B cell (primary cell): ENCODE data around the gene MTF1. TPM values are rescaled to one million over a fixed set of nuclear protein-coding genes. Genes with fewer than 3 reads are reported as not detected.

Experiments used
- ATAC-seq: fragments of 200-7000 bp; cut with Tn5 transposase; one replicate; pipeline ENCODE4 v1.10.0; 2021; ENCODE audit warnings: low read depth, mild to moderate bottlenecking, moderate number of reproducible peaks, moderate library complexity
- CTCF ChIA-PET: fragments of 350-600 bp; sonication (Branson Sonifier 250); formaldehyde crosslinking; loops from one replicate; lab custom pipeline; 2021; ENCODE audit warnings: antibody characterized with exemption, inconsistent platforms; lab: Charles Lee
- POLR2A ChIA-PET: fragments of 350-600 bp; sonication (Branson Sonifier 250); formaldehyde crosslinking; loops from one replicate; lab custom pipeline; 2021; ENCODE audit warnings: antibody characterized with exemption; lab: Charles Lee
- DNase-seq: peaks from one replicate; pipeline ENCODE4 v3.0.0; 2013
- H2AFZ ChIP-seq: 2 replicates; pipeline ENCODE4 v1.6.1; 2012; ENCODE audit warnings: mild to moderate bottlenecking, low read depth, low read length; ENCODE audit not compliant: insufficient read depth, poor library complexity, severe bottlenecking
- H3K27ac ChIP-seq, 2 donors: 1 replicate in 1 of 2; 2 replicates in 1 of 2; pipeline ENCODE4 v1.5.1; 2012 to 2013; ENCODE audit warnings: low read length in 2 of 2, mild to moderate bottlenecking in 2 of 2, moderate library complexity in 1 of 2
- H3K27me3 ChIP-seq, 4 experiments: fragments of 200-600 bp in 1 of 4; sonication (generic) in 1 of 4; replicated peaks in 1 of 4; 1 replicate in 2 of 4; 2 replicates in 2 of 4; pipeline versions ENCODE4 v1.6.1 to v1.7.0; 2013 to 2016; ENCODE audit warnings: low read length in 3 of 4, mild to moderate bottlenecking in 2 of 4, mixed read lengths in 1 of 4, moderate library complexity in 1 of 4; ENCODE audit not compliant: insufficient read depth in 4 of 4, control insufficient read depth in 3 of 4; ENCODE audit errors: control extremely low read depth in 1 of 4
- H3K36me3 ChIP-seq, 2 experiments: replicated peaks in 1 of 2; 1 replicate in 1 of 2; 2 replicates in 1 of 2; pipeline versions ENCODE4 v1.6.1 to v1.7.1; 2013; ENCODE audit warnings: low read length in 1 of 2; ENCODE audit not compliant: insufficient read depth in 2 of 2, control insufficient read depth in 1 of 2; ENCODE audit errors: control extremely low read depth in 1 of 2, extremely low read depth in 1 of 2
- H3K4me1 ChIP-seq, 2 donors: fragments of 200-600 bp in 1 of 2; sonication (generic) in 1 of 2; 1 replicate in 1 of 2; 2 replicates in 1 of 2; pipeline versions ENCODE4 v1.5.1 to v1.6.1; 2013 to 2017; ENCODE audit warnings: low read length in 2 of 2; ENCODE audit not compliant: control insufficient read depth in 2 of 2, insufficient read depth in 2 of 2
- H3K4me2 ChIP-seq: replicated peaks from 2 replicates; pipeline ENCODE3; 2012; ENCODE audit warnings: mild to moderate bottlenecking, low read depth, low read length; ENCODE audit not compliant: poor library complexity, severe bottlenecking
- H3K4me3 ChIP-seq, 5 experiments: fragments of 200-600 bp in 1 of 5; sonication (generic) in 1 of 5; 1 replicate in 3 of 5; 2 replicates in 2 of 5; pipeline versions ENCODE4 v1.5.1 to v1.7.0; 2011 to 2016; ENCODE audit warnings: low read length in 4 of 5, mild to moderate bottlenecking in 4 of 5, low read depth in 2 of 5, control low read depth in 1 of 5, moderate library complexity in 1 of 5; ENCODE audit not compliant: insufficient read depth in 1 of 5; ENCODE audit errors: control extremely low read depth in 1 of 5, extremely low read depth in 1 of 5
- H3K79me2 ChIP-seq: fragments of 200-600 bp; sonication (generic); one replicate; pipeline ENCODE4 v1.6.0; 2016; ENCODE audit warnings: low read length; ENCODE audit not compliant: control insufficient read depth, insufficient read depth
- H3K9ac ChIP-seq: fragments of 200-600 bp; sonication (generic); 2 replicates; pipeline ENCODE4 v1.6.1; 2017; ENCODE audit warnings: mild to moderate bottlenecking, low read length, moderate library complexity
- H3K9me3 ChIP-seq, 3 donors: one replicate each; pipeline versions ENCODE4 v1.6.1 to v1.7.1; 2013; ENCODE audit warnings: low read length in 2 of 3; ENCODE audit not compliant: control insufficient read depth in 2 of 3, insufficient read depth in 1 of 3; ENCODE audit errors: control extremely low read depth in 1 of 3
- H4K20me1 ChIP-seq: 2 replicates; pipeline ENCODE4 v1.6.0; 2012; ENCODE audit warnings: mild to moderate bottlenecking, low read length; ENCODE audit not compliant: insufficient read depth, control insufficient read depth, poor library complexity, severe bottlenecking
- H3K27ac Mint-ChIP-seq: one replicate; pipeline ENCODE4 v1.8.0; 2021; ENCODE audit warnings: mixed read lengths
- H3K27me3 Mint-ChIP-seq: one replicate; pipeline ENCODE4 v1.8.0; 2021; ENCODE audit warnings: mixed read lengths
- H3K4me1 Mint-ChIP-seq: one replicate; pipeline ENCODE4 v1.8.0; 2021; ENCODE audit warnings: mixed read lengths
- H3K4me3 Mint-ChIP-seq: one replicate; pipeline ENCODE4 v1.8.0; 2021; ENCODE audit warnings: mixed read lengths
- H3K9me3 Mint-ChIP-seq: one replicate; pipeline ENCODE4 v1.8.0; 2022; ENCODE audit warnings: mixed read lengths; ENCODE audit not compliant: insufficient read depth
- CTCF ChIP-seq: fragments of 200-600 bp; IDR thresholded peaks from one replicate; pipeline ENCODE4 v1.8.0; 2022; ENCODE audit warnings: antibody characterized with exemption, mild to moderate bottlenecking
- EZH2 ChIP-seq: IDR thresholded peaks from 2 replicates; pipeline ENCODE4 v1.6.1; 2012; ENCODE audit warnings: borderline replicate concordance, low read depth, mild to moderate bottlenecking, moderate library complexity, low read length; ENCODE audit not compliant: insufficient read depth, poor library complexity, severe bottlenecking
- WGBS: methylation state at CpG from one replicate; pipeline ENCODE4 v1.1.5; 2013; ENCODE audit warnings: missing lambda C conversion rate; ENCODE audit not compliant: insufficient coverage; 5-methylcytosine and 5-hydroxymethylcytosine counted together
- intact Hi-C: fragments of 100-400 bp; cut with micrococcal nuclease; formaldehyde crosslinking; loops from one replicate; pipeline ENCODE4 v1.10.0; 2022
- polyA plus RNA-seq: library from polyadenylated mRNA; depleted of rRNA; stranded (reverse); fragments of >200 nt; gene quantifications from 2 replicates; pipeline ENCODE4 v1.2.3, GENCODE V29; 2012
- total RNA-seq, 2 donors: library from RNA; stranded (reverse); fragments of 120-200 nt in 1 of 2; gene quantifications; 1 replicate in 1 of 2; 2 replicates in 1 of 2; pipeline versions ENCODE4 v1.2.3 to v1.2.4, GENCODE V29; 2013 to 2022

Gene MTF1
- total and polyA plus RNA-seq, 2 donors (not counting 1 experiment from before 2014, with no cell fraction given), result 6.2 to 36.7 TPM

GRCh38 chr1:37890378-37891014 lies 31.1 kb upstream of the MTF1 start:
- peak overlapping the region in 1 of 2 donors; percentile 43 for H3K27ac ChIP-seq
- peak; percentile 69 for DNase-seq
- Mint-ChIP-seq H3K27ac (peak overlapping the region; percentile 23), H3K27me3 (no peaks in the 10 kb centered on the region), H3K4me1 (peaks cover 2% of the 10 kb centered on the region), H3K4me3 (no peak overlapping the region), H3K9me3 (no peaks in the 10 kb centered on the region)
- no peaks in the 10 kb centered on the region for H3K4me1 ChIP-seq
- CTCF ChIA-PET, result interaction anchor here (0.7 to 10.0 kb wide), 10 partner anchors 10 to 945 kb away, joined by 3 to 76 read pairs (median 5); partner anchors contain the start of gene INPP5B
- no peak overlapping the region for H3K4me2 ChIP-seq
- H3K9ac ChIP-seq, result no peak overlapping the region
- H3K79me2 ChIP-seq, result peaks cover 11% of the 10 kb centered on the region
- no CpG with 5 or more reads among the region's 4 CpGs for WGBS
- TF ChIP-seq CTCF (peak; percentile 81), EZH2 (no peak)
- no peak overlapping the region for H3K4me3 ChIP-seq
- ATAC-seq, result peak; percentile 61
- no peaks in the 10 kb centered on the region for H3K27me3 ChIP-seq
- peaks cover 0 to 6% (median 0%) of the 10 kb centered on the region in 3 donors for H3K9me3 ChIP-seq
- H2AFZ ChIP-seq, result peak overlapping the region; percentile 6
- POLR2A ChIA-PET, result no interaction called here
- H4K20me1 ChIP-seq, result no peaks in the 10 kb centered on the region
- intact Hi-C loops, result loop anchor here (1.0 to 5.0 kb wide), 4 partner anchors 46 to 947 kb away; partner anchors contain the start of gene SF3A3
- H3K36me3 ChIP-seq, result peaks cover 7 to 45% of the 10 kb centered on the region in 2 experiments

GRCh38 chr1:37888022-37888700 lies 28.8 kb upstream of the MTF1 start:
- TF ChIP-seq EZH2 (no peak), CTCF (no peak)
- H3K27ac Mint-ChIP-seq, result no peak overlapping the region
- Histone ChIP-seq H3K27me3 (no peaks in the 10 kb centered on the region), H4K20me1 (no peaks in the 10 kb centered on the region), H3K4me3 (no peak overlapping the region), H3K4me1 (no peaks in the 10 kb centered on the region), H2AFZ (no peak overlapping the region), H3K79me2 (peaks cover 5% of the 10 kb centered on the region), H3K9ac (no peak overlapping the region), H3K4me2 (no peak overlapping the region), H3K9me3 (peaks cover 0 to 5% (median 0%) of the 10 kb centered on the region in 3 donors), H3K36me3 (peaks cover 7 to 54% of the 10 kb centered on the region in 2 experiments), H3K27ac (no peak overlapping the region)
- no peak for DNase-seq
- H3K27me3 Mint-ChIP-seq, result no peaks in the 10 kb centered on the region
- H3K9me3 Mint-ChIP-seq, result no peaks in the 10 kb centered on the region
- WGBS, result 100% methylated on average over 2 of the region's 6 CpGs
- no peak for ATAC-seq
- no peak overlapping the region for H3K4me3 Mint-ChIP-seq
- POLR2A ChIA-PET, result no interaction called here
- H3K4me1 Mint-ChIP-seq, result peaks cover 8% of the 10 kb centered on the region
- intact Hi-C loops, result no loop called here
- CTCF ChIA-PET, result interaction anchor here (0.6 to 10.0 kb wide), 7 partner anchors 25 to 593 kb away, joined by 3 to 76 read pairs (median 4); no protein-coding TSS in a partner anchor
